HUES64 (cell line): ENCODE measurements around the gene BMPER.

Experiments used
- H3K27ac ChIP-seq: 2 replicates; pipeline ENCODE4 v1.7.0; 2013; ENCODE audit warnings: low read depth, low read length, inconsistent platforms
- H3K27me3 ChIP-seq: 2 replicates; pipeline ENCODE4 v1.6.1; 2013; ENCODE audit warnings: mild to moderate bottlenecking, low read length; ENCODE audit not compliant: insufficient read depth
- H3K36me3 ChIP-seq: 2 replicates; pipeline ENCODE4 v1.6.1; 2013; ENCODE audit warnings: mild to moderate bottlenecking, low read length; ENCODE audit not compliant: insufficient read depth
- H3K4me1 ChIP-seq: 2 replicates; pipeline ENCODE4 v1.6.1; 2013; ENCODE audit warnings: mild to moderate bottlenecking, low read length, moderate library complexity; ENCODE audit not compliant: insufficient read depth
- H3K4me3 ChIP-seq: 2 replicates; pipeline ENCODE4 v1.5.1; 2013; ENCODE audit warnings: mild to moderate bottlenecking, low read length, moderate library complexity
- H3K9ac ChIP-seq: 2 replicates; pipeline ENCODE4 v1.6.1; 2013; ENCODE audit warnings: mild to moderate bottlenecking, low read depth, low read length
- H3K9me3 ChIP-seq: 2 replicates; pipeline ENCODE4 v1.6.1; 2013; ENCODE audit warnings: low read depth, low read length; ENCODE audit not compliant: insufficient read depth
- WGBS: fragments of 150-250, 120-280 bp; methylation state at CpG from one replicate; pipeline ENCODE4 v1.1.7; 2013; ENCODE audit warnings: missing lambda C conversion rate; 5-methylcytosine and 5-hydroxymethylcytosine counted together

The BMPER gene

GRCh38 chr7:33979300-33979806 is 74.0 kb downstream of the BMPER start:
- Histone ChIP-seq H3K9ac (no peak overlapping the region), H3K9me3 (no peaks in the 10 kb centered on the region), H3K4me3 (no peak overlapping the region), H3K27ac (no peak overlapping the region), H3K27me3 (no peaks in the 10 kb centered on the region), H3K4me1 (no peaks in the 10 kb centered on the region), H3K36me3 (no peaks in the 10 kb centered on the region)
- 93% methylated on average over 6 of the region's 6 CpGs for WGBS

GRCh38 chr7:33979807-33980355 is 74.5 kb downstream of the BMPER start:
- H3K9me3 ChIP-seq: no peaks in the 10 kb centered on the region
- no peaks in the 10 kb centered on the region for H3K36me3 ChIP-seq
- no peak overlapping the region for H3K4me3 ChIP-seq
- no peaks in the 10 kb centered on the region for H3K27me3 ChIP-seq
- H3K4me1 ChIP-seq: no peaks in the 10 kb centered on the region
- WGBS: 91% methylated on average over 8 of the region's 8 CpGs
- H3K27ac ChIP-seq: no peak overlapping the region
- H3K9ac ChIP-seq: no peak overlapping the region

GRCh38 chr7:33981226-33981625 is 75.9 kb downstream of the BMPER start:
- H3K4me3 ChIP-seq: no peak overlapping the region
- no peak overlapping the region for H3K27ac ChIP-seq
- no peaks in the 10 kb centered on the region for H3K36me3 ChIP-seq
- WGBS: 85% methylated on average over 2 of the region's 3 CpGs
- no peaks in the 10 kb centered on the region for H3K4me1 ChIP-seq
- no peaks in the 10 kb centered on the region for H3K27me3 ChIP-seq
- H3K9ac ChIP-seq: no peak overlapping the region
- H3K9me3 ChIP-seq: no peaks in the 10 kb centered on the region

- H3K4me3 ChIP-seq: no peak overlapping the region
- H3K9ac ChIP-seq: no peak overlapping the region
- WGBS: 71% methylated on average over 5 of the region's 5 CpGs
- no peaks in the 10 kb centered on the region for H3K27me3 ChIP-seq
- no peaks in the 10 kb centered on the region for H3K9me3 ChIP-seq
- H3K4me1 ChIP-seq: no peaks in the 10 kb centered on the region
- H3K27ac ChIP-seq: no peak overlapping the region
- no peaks in the 10 kb centered on the region for H3K36me3 ChIP-seq
Measured at GRCh38 chr7:33981671-33982424, 76.5 kb downstream of the BMPER start.

GRCh38 chr7:33982425-33982786 is 77.1 kb downstream of the BMPER start:
- Histone ChIP-seq H3K4me1 (no peaks in the 10 kb centered on the region), H3K27me3 (no peaks in the 10 kb centered on the region)

GRCh38 chr7:33986451-33986850 is 81.1 kb downstream of the BMPER start:
- Histone ChIP-seq H3K27me3 (no peaks in the 10 kb centered on the region), H3K9me3 (no peaks in the 10 kb centered on the region), H3K27ac (no peak overlapping the region), H3K4me1 (no peaks in the 10 kb centered on the region), H3K9ac (no peak overlapping the region), H3K36me3 (no peaks in the 10 kb centered on the region), H3K4me3 (no peak overlapping the region)
- WGBS: 92% methylated on average over 1 of the region's 2 CpGs

More at GRCh38 chr7:33982425-33982786, 77.1 kb downstream of the BMPER start:
- Histone ChIP-seq H3K4me3 (no peak overlapping the region), H3K9ac (no peak overlapping the region), H3K27ac (no peak overlapping the region), H3K9me3 (no peaks in the 10 kb centered on the region), H3K36me3 (no peaks in the 10 kb centered on the region)
- WGBS: 36% methylated on average over 2 of the region's 2 CpGs

- H3K9ac ChIP-seq: no peak overlapping the region
- WGBS: 81% methylated on average over 9 of the region's 9 CpGs
- no peaks in the 10 kb centered on the region for H3K9me3 ChIP-seq
- H3K27ac ChIP-seq: no peak overlapping the region
- no peaks in the 10 kb centered on the region for H3K27me3 ChIP-seq
- H3K4me3 ChIP-seq: no peak overlapping the region
- H3K4me1 ChIP-seq: no peaks in the 10 kb centered on the region
- H3K36me3 ChIP-seq: no peaks in the 10 kb centered on the region
Measured at GRCh38 chr7:33986951-33987947, 81.9 kb downstream of the BMPER start.

GRCh38 chr7:33996899-33997298 is 91.6 kb downstream of the BMPER start:
- no peak overlapping the region for H3K4me3 ChIP-seq
- no peaks in the 10 kb centered on the region; the same call in 1 of the 2 replicates for H3K9me3 ChIP-seq
- no peaks in the 10 kb centered on the region for H3K4me1 ChIP-seq
- H3K9ac ChIP-seq: no peak overlapping the region
- no peak overlapping the region for H3K27ac ChIP-seq
- 86% methylated on average over 1 of the region's 1 CpG for WGBS
- no peaks in the 10 kb centered on the region for H3K27me3 ChIP-seq
- no peaks in the 10 kb centered on the region for H3K36me3 ChIP-seq

- H3K27ac ChIP-seq: no peak overlapping the region
- H3K27me3 ChIP-seq: no peaks in the 10 kb centered on the region
- H3K9me3 ChIP-seq: no peaks in the 10 kb centered on the region; the same call in 1 of the 2 replicates
- H3K9ac ChIP-seq: no peak overlapping the region
- no peak overlapping the region for H3K4me3 ChIP-seq
- H3K36me3 ChIP-seq: no peaks in the 10 kb centered on the region
- WGBS: 93% methylated on average over 6 of the region's 6 CpGs
- H3K4me1 ChIP-seq: no peaks in the 10 kb centered on the region
Measured at GRCh38 chr7:33998476-33998875, 93.1 kb downstream of the BMPER start.

- Histone ChIP-seq H3K27ac (no peak overlapping the region), H3K9ac (no peak overlapping the region), H3K36me3 (no peaks in the 10 kb centered on the region), H3K4me3 (no peak overlapping the region), H3K27me3 (no peaks in the 10 kb centered on the region), H3K4me1 (peaks cover 10% of the 10 kb centered on the region), H3K9me3 (no peaks in the 10 kb centered on the region)
- WGBS: 89% methylated on average over 2 of the region's 3 CpGs
Measured at GRCh38 chr7:34011017-34011695, 105.8 kb downstream of the BMPER start.
